Stimulated activated CD8-positive, alpha-beta memory T cell treated with anti-CD3 and anti-CD28 coated beads, Interleukin-12 subunit alpha, Interleukin-12 subunit beta, amount 100 ng/mL, for 24 hours (primary cell): Measurements from ENCODE around the gene CAPN2.
"Not testable (repeated sequence)": the region's sequence is repeated elsewhere in the genome, so short reads cannot be mapped to it uniquely, and the experiment has no call there.

Experiments used
- DNase-seq: peaks from one replicate; pipeline ENCODE4 v3.0.0-alpha.2; 2020; ENCODE audit errors: extremely low read depth

Gene CAPN2

GRCh38 chr1:223739366-223740037, 27.2 kb downstream of the CAPN2 start:
- no peak for DNase-seq

- DNase-seq: not testable (repeated sequence)
These were observed 27.8 kb downstream of the CAPN2 start for GRCh38 chr1:223740038-223740736.

- no peak for DNase-seq
These were observed 29.5 kb downstream of the CAPN2 start for GRCh38 chr1:223741861-223742260.

- DNase-seq: no peak
These were observed 30.6 kb downstream of the CAPN2 start for GRCh38 chr1:223742856-223743517.

- no peak for DNase-seq
These were observed 33.4 kb downstream of the CAPN2 start for GRCh38 chr1:223745731-223746130.

GRCh38 chr1:223747838-223748335, 35.5 kb downstream of the CAPN2 start:
- DNase-seq: no peak

GRCh38 chr1:223748405-223748772, 36.0 kb downstream of the CAPN2 start:
- DNase-seq: no peak

GRCh38 chr1:223748773-223749733, 36.7 kb downstream of the CAPN2 start:
- peak; percentile 10 for DNase-seq

- no peak for DNase-seq
These were observed 38.6 kb downstream of the CAPN2 start for GRCh38 chr1:223750730-223751570.

GRCh38 chr1:223751696-223752095, 39.4 kb downstream of the CAPN2 start:
- DNase-seq: no peak

- no peak for DNase-seq
These were observed 40.6 kb downstream of the CAPN2 start for GRCh38 chr1:223752721-223753515.

- DNase-seq: no peak
These were observed 42.5 kb downstream of the CAPN2 start for GRCh38 chr1:223754681-223755431.

- no peak for DNase-seq
These were observed 43.1 kb downstream of the CAPN2 start for GRCh38 chr1:223755432-223755792.

GRCh38 chr1:223755992-223756775, 43.8 kb downstream of the CAPN2 start:
- no peak for DNase-seq

- DNase-seq: no peak
These were observed 44.7 kb downstream of the CAPN2 start for GRCh38 chr1:223756806-223757700.

GRCh38 chr1:223758734-223759133, 46.4 kb downstream of the CAPN2 start:
- no peak for DNase-seq

GRCh38 chr1:223759273-223759672, 46.9 kb downstream of the CAPN2 start:
- no peak for DNase-seq
